Limb (tissue), 2 donors: Measurements from ENCODE around the gene GRSF1.
"Not testable (repeated sequence)": the region's sequence is repeated elsewhere in the genome, so short reads cannot be mapped to it uniquely, and the experiment has no call there.

Experiments used
- DNase-seq, 2 donors: peaks; one replicate each; pipeline ENCODE4 v3.0.0-alpha.2; 2016; ENCODE audit errors: extremely low spot score in 2 of 2

The GRSF1 gene

GRCh38 chr4:70833675-70834074 is 6.0 kb downstream of the GRSF1 start:
- no peak for DNase-seq

DNA sequence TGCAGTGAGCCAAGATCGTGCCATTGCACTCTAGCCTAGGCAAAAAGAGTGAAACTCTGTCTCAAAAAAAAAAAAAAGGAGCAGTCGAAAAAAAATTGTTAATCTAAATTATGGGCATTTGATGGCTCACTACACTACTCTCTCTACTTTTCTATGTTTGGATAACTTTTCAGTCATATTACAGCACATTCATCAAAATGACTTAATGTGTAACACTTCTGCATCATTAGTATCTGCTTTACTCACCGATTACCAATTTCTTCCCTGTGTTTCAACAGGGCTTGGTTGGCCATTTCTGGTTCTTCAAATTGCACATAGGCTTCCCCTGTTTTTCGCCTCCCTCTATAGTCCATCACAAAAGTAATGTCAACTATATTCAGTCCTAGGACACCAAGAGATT is 8.4 kb downstream of the GRSF1 start:
- DNase-seq, result no peak

GRCh38 chr4:70830054-70830453 is 9.6 kb downstream of the GRSF1 start:
- DNase-seq, result no peak

- no peak for DNase-seq
Observed at GRCh38 chr4:70829492-70829891, 10.2 kb downstream of the GRSF1 start.

- no peak for DNase-seq
Observed at GRCh38 chr4:70829015-70829414, 10.7 kb downstream of the GRSF1 start.

DNA sequence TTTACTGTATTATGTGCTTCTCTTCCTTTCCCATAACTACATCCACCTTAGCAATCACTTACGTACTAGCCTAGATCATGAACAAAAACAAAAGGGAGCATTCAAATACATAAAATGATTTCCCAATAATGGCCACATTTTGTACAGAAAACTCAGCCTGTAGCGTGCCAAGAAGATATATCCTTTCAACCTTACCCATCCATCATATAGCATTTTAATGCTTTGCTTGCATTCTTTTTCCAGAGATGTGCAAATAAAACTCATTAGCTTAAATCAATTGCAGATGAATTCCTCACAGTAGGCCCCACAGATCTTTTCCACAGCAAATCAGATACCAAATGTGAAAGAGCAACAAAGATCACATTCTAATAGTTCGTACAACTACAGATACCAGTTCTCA is 20.8 kb downstream of the GRSF1 start:
- no peak for DNase-seq

DNA sequence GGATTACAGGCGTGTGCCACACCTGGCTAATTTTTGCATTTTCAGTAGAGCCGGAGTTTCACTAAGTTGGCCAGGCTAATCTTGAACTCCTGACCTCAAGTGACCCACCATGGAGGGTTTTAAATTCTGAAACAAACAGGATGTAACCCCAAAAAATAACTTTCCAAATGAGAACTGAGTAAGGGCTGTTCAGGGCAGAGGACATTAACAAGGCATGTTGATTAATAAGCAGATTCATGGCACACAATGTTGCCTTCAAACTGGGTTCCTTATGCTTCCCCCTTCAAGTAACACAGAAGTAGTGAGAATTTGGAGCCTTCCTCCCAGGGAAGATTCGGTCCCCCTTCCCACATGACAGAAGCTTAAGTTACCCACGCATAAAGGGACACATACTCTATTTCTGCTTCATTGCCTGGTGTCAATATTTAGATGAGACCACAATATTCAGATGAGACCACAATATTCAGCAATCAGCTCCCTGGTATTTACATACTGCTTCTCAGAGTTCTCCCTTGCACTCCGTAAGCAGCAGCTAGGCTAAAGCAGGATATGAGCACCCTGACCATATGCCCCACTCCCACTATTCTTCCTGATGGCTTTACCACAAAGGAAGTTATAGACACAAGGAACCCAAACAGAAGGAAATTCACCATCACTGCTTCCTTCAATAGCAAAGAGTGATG is 21.4 kb downstream of the GRSF1 start:
- DNase-seq, result no peak

DNA sequence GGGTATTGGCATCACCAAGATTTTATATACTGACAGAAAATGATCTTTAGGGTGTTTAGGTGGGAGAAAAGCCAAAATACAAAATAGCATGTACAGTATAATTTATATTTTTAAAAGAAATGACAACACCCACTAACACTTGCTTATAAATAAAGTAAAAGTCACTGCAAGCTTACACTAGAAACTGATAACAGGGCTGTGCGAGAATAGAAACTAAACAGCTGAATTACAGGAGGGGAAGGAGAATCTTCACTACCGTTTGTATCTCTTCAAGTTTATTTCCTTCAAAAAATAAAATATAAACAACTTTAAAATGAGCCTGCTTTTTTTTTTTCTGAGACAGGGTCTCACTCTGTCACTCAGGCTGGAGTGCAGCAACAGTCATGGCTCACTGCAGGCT is 22.8 kb downstream of the GRSF1 start:
- DNase-seq, result no peak

DNA sequence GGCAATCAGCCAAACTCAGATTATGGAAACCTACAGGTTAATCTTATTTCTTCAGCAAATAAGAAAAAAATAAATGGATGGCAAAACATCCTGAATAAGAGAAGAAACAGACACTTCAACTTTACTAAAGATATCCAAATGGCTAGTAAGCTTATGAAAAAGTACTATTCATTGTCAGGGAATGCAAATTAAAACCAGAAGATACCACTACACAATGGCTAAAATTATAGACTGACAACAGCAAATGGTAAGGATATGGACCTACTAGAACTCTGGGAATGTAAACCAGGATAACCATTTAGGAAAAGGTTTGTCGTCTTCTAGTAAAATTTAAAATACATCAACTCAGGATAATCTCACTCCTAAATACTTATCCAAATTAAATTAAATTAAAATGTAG is 24.3 kb downstream of the GRSF1 start:
- DNase-seq, result no peak

GRCh38 chr4:70808151-70808550 is 31.5 kb downstream of the GRSF1 start:
- no peak for DNase-seq

DNA sequence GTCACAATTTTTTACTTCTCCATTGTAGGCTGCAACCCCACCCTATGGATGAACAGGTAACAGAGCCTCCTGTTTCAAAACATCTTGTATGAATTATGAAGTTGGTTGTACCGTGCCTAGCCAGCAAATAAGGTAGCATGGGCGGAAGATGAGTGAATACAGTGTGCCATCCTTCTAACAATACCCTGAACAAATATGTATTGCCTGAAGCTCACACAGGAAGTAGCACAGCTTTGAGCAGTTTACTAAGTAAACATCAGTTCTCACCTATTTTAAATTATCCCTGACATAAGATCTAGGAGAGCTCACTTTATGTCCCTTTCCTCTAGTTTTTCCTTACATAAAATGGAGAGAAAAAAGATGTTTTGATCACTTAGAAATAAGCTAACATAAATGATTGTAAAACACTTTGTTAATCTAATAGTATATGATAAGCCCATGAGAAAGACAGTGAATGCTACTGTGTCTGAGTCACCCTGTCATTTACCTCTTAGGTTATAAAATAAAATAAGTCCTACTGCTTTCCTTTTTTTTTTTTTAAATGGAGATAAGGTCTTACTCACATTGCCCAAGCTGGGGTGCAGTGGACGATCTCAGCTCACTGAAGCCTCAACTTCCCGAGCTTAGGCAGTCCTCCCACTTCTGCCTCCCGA is 36.6 kb downstream of the GRSF1 start:
- no peak for DNase-seq

GRCh38 chr4:70801265-70801809 is 38.4 kb downstream of the GRSF1 start:
- DNase-seq, result no peak

DNA sequence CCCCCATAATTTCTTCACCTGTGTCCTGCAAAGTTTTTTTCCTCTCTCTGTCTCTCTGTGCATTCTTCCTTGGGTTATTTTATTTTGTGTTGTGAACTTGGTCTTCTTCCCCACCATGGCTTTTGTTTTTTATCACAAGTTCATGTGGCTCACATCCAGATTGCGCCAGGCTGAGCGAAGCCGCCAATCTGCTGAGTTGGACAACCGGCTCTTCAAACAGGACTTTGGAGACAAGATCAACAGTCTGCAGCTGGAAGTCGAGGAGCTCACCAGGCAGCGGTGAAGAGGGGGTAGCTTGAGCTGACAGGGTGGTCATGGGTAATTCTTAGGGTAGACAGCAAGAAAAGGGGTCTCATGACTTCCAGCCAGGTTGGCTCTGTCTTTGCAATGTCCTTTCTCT is 46.1 kb downstream of the GRSF1 start:
- DNase-seq, result no peak

DNA sequence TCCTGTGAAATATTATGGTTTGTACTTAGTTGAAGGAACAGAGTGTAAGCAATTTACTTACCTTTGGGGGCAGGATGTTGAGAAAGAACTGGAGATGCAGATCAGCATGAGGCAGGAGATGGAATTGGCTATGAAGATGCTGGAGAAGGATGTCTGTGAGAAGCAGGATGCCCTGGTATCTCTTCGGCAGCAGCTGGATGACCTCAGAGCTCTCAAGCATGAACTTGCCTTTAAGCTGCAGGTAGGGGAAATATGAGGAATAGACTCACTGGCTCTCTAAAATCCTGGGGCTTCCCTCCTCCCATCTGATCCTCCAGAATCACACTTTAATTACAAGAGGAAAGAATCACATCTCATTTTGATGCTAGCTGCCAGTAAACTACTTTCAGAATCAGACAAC is 51.0 kb downstream of the GRSF1 start:
- DNase-seq, result no peak

- no peak for DNase-seq
Observed at GRCh38 chr4:70787496-70787895, 52.2 kb downstream of the GRSF1 start.

GRCh38 chr4:70783096-70783495 is 56.6 kb downstream of the GRSF1 start:
- no peak for DNase-seq

- no peak for DNase-seq
Observed at GRCh38 chr4:70778888-70779422, 60.7 kb downstream of the GRSF1 start.

- no peak for DNase-seq
Observed at GRCh38 chr4:70772929-70773555, 66.6 kb downstream of the GRSF1 start.

- DNase-seq, result not testable (repeated sequence)
Observed at GRCh38 chr4:70769396-70769795, 70.3 kb downstream of the GRSF1 start.

GRCh38 chr4:70768301-70768948 is 71.3 kb downstream of the GRSF1 start:
- DNase-seq, result no peak
